NCI-H2081 (cell line): Measurements from ENCODE around the gene TUBB3.
"Not testable (repeated sequence)": the region's sequence is repeated elsewhere in the genome, so short reads cannot be mapped to it uniquely, and the experiment has no call there.

ENCODE experiments used
- DNase-seq, 2 experiments: peaks; one replicate each; lab custom pipeline; 2025; lab: John Stamatoyannopoulos, UW

The TUBB3 gene

DNA sequence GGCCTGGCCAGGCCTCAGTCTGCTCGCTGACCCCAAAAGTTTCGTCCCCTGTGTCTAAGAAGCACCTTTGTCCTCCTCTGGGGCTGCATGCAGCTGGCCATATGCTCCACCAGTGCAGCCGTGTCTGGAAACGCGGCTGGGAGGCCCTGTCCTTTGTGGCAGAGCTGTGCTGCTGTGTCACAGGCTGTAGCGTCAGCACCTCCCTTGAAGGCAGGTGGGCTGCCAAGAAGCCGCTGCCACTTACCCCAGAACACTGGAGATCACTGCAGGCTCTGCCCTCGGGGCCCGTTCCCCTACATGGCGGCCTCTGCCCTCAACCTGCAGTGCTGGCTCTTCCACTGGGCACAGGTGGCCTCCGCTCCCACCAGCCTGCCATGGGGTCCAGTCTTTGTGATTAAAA is 20.2 kb upstream of the TUBB3 start:
- peak in 1 of 2 experiments; percentile 27 for DNase-seq

DNA sequence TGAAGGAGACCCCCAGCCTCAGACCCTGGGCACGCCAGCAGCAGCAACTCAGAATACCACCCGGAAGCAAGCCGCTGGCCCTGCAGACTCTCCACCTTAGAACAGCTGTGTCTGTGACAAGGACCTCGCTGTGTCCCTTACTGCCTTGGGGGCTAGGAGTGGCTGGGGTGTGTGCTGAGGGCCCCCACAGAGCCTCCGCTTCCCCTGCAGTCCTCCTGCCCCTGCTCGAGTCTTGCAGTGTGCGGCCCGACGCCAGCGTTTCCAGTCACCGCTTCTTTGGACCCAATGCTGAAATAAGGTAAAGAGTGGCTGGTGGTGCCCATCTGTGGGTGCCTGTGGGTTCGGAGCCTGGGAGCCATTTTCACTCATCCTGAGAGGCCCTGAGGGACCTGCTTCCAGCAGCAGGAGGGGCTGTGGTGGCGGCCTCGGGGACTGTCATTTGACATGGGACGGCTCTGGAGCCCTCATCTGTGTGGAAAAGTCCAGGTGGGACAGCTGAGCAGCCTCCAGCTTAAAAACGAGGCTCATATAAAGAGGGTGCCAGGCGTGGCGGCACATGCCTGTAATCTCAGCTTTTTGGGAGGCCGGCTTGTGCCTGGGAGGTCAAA is 19.1 kb upstream of the TUBB3 start:
- DNase-seq = no peak

DNA sequence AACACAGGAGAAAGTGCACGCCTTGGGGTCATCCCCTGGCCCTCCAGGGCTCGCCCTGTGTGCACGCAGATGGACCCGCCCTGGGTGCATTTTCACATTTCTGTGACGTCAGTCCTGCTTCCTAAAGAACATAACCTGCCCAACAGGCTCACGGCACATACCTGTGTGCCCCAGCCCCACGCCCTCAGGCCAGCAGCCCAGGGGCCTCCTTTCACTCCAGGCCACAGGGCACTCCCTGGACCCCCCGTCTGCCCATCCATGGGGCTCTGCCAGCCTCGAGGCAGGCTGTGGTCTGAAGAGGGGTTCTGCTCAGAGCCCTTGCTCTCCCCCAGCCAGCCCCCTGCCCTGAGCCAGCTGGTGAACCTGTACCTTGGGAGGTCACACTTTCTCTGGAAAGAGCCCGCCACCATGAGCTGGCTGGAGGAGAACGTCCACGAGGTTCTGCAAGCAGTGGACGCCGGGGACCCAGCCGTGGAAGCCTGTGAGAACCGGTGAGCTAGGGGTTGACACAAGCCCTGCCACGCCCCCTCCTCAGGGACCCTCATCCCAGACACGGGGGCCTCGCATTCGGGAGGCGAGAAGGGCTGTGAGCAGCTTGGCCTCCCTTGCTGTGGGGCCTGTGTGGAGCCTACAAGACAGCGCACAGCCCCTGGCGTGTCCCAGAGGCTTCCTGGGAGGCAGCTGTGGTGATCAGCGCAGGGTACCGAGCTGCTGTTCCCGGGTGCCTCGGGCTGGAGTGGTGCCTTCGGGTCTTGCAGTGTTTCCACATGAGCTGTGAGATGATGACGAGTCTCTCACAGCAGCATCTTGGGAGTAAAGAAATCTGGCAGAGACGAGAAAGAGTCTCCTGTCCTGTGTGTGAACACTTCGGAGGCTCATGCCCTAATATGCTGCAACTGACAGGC is 18.3 kb upstream of the TUBB3 start:
- DNase-seq = no peak

DNA sequence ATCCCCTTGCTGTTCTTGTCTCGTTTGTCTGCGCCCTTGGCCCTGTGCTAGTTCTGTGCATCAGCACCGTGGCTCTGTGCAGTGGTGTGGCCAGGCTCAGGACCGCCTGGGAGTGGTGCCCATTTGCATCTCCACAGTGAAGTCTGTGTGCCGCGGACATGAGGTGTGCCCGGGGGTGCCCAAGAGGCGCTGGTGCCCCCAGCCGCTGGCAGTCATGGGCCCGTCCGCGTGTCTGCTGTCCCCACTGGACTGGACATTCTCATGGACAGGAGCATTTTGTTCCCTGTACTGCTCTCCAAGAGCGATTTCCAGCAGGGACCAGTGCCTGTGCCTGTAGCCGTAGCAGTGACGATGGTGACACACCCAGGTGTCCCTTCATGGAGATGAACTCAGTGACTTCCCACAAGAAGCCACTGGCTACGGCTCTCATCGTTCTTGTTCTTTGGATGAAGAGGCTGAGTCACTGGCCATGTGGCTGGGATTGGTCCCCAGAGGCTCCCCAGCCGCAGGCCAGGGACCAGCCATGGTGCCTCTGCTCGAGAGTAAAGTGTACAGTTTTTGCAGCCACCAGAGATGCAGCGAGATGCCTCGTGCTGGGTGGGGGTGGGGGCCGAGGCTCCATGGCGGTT is 17.5 kb upstream of the TUBB3 start:
- no peak for DNase-seq

DNA sequence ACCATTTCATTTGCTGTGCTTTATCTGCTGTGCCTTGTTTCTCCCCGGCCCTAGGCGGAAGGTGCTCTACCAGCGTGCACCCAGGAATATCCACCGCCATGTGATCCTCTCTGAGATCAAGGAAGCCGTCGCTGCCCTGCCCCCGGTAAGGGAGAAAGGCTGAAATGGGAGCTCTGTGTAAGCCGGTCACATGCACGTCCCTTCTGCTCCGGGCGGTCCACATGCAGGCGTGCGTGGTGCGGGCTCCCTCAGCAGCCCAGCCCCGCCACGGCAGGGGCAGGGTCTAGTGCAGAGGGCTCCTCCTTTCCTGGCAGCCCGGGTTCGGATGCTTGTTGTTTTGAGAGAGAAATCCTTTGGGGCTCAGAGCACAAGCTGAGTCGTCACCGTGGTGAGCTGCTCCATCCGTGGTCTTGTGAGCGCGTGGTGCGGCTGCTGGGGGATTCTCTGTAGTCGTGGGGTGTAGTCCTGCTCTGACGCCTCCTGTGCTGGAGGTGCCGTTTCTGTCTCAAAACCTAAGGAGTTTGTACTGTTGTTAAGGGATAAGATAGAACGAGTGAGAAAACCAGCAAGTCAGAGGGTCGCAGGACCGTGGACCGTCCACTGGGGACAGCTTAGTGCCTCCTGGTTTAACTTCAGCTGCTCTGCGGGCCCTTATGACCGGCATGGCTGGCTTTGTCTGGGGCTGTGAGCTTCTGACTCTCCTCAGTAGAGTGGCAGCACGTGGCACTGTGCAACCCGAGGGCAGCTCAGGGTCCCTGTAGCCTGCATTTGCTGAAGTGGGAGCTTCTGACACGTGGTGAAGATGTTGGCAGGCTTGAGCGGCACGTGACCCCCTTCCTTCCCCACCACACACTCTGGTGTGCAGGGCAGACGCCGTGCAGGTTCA is 16.8 kb upstream of the TUBB3 start:
- no peak for DNase-seq

DNA sequence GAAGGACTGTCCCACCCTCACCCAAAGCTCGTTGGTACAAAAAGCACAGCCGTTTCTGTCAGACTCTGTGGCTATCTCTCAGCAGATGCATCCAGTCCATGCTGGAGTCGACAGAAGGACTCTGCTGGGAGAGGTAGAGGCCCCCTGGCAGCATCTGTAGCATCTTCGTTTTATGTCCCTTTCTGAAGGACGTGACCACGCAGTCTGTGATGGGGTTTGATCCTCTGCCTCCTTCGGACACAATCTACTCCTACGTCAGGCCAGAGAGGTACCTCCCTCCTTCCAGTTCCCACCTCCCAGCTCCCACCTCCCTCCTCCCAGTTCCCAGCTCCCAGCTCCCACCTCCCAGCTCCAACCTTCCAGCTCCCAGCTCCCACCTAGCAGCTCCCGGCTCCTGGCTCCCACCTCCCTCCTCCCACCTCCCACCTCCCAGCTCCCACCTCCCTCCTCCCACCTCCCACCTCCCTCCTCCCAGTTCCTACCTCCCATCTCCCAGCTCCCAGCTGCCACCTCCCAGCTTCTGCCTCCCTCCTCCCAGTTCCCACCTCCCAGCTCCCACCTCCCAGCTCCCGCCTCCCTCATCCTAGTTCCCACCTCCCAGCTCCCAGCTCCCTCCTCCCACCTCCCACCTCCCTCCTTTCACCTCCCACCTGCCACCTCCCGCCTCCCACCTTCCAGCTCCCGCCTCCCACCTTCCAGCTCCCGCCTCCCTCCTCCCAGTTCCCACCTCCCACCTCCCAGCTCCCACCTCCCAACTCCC is 15.9 kb upstream of the TUBB3 start:
- DNase-seq = no peak

DNA sequence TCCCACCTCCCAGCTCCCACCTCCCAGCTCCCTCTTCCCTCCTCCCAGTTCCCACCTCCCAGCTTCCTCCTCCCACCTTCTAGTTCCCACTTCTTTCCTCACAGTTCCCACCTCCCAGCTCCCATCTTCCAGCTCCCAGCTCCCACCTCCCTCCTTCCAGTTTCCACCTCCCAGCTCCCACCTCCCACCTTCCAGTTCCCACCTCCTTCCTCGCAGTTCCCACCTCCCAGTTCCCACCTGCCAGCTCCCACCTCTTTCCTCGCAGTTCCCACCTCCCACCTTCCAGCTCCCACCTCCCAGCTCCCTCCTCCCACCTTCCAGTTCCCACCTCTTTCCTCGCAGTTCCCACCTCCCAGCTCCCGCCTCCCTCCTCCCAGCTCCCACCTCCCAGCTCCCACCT is 14.9 kb upstream of the TUBB3 start:
- no peak for DNase-seq

DNA sequence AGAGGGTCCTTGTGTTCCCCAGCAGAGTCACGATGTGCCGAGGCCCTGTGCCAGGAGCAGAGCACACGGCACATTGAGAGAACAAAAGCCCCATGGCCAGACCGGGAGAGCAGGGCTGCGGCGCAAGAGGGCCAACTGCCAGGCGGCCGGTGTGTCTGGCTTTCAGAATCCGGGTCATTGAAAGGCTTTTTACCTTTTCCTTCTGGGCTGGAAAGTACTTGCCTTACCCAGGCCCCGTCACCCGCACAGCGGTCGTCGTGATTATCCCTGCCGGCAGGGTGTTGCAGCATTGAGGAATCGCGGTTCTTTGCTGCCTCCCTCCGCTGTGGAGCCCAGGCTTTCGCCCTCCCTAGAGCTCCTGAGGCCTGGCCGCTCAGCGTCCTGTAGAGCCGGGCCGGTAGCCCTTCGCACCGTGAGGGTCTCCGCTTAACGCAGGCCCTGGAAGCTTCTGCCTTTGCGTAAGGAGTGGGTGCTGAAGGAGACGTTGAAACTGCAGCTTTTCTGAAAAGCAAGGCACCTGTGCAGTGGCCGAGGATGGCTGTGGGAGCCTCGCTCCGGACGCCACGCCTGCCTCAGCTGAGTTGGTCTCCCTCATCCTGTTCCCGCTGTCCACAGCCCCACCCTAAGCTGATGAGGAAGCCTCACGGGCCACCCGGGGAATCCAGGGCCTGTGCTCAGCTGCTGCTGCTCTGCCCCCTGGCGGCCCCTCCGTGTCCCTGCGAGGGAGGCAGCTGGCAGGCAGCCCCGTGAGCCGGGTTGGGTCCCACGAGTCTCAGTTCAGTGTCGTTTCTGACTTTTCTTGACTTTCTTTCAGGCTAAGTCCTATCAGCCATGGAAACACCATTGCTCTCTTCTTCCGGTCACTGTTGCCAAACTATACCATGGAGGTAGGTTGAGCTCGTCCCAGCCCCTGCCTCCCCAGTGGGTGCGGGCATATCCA is 13.1 kb upstream of the TUBB3 start:
- DNase-seq = peak; percentile 14 to 39

DNA sequence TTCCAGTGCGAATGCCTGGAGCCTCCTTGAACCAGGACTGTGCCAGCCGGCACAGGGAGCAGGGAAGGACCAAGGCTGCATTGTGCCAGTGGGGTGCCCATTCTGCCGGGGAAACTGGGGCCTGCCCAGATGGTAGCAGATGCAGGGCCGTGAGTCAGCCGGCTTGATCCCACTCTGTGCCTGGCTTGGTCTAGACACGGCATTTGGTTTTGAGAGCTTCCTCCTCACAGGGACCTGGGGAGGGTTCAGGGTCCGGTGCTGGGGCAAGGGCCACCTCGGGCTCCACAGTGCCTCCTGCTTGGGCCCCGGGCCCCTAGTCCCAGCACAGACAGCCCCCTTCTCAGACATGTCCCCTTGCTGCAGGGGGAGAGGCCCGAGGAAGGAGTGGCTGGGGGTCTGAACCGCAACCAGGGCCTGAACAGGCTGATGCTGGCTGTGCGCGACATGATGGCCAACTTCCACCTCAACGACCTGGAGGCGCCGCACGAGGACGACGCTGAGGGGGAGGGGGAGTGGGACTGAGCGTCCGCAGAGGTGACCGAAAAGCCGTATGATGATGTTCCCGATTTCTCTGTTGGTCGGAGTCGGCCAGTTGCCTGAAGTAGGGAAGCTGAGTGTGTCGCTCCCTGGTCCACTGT is 12.3 kb upstream of the TUBB3 start:
- DNase-seq = no peak

DNA sequence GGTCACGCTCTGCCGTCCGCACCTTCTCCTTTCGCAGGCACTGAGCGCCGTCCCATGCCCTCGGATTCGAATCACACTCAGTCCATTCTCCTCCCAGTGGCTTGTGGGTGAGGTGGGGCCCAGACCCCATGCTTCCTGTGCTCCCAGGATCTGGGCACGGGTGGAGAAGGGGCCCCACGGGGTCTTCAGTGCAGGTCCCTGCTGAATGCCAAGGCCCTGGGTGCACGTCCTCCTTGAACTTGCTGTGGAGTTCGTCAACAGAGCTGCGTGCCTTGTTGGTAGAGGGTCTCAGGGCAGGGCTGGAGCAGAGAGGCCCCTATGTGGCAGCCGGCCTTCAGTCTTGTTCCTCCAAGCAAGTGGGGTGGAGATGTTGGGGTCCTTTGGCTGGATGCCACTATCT is 11.8 kb upstream of the TUBB3 start:
- no peak for DNase-seq

DNA sequence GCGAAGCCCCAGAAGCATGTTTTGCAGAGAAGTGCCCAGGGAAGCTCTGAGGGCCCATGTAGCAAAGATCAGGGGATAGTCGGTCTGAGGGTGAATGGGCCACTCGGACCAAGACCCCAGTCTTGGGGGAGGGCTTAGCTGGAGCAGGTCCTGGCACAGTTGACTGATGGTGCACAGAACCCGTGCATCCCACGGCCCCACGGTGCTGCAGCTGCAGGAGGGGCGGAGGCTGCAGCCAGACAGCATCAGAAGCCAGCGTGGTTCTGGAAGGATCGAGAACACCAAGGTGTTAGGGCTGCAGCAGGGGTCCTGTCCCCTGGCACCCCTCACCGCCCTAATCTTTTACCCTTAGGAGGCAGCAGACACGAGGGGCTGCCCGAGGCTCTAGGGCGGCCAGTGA is 11.0 kb upstream of the TUBB3 start:
- DNase-seq = no peak

DNA sequence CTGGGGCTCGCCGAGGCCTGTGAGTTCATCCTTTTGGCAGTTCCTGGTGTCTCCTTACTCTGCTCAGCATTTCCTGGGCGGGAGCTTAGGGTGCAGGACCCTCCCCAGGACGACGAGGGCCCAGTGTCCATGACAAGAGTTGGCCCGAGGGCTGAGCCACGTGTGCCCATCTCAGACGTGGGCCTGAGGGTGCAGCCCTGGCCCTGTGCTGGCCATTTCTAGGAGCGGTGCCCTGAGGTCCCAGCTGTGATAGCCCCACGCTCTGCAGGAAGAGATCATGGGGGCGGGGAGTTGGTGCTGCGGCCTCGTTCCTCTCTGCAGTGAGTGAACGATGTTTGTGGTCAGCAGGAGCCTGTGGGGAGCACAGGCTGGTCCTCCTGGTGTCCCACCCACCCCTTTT is 10.5 kb upstream of the TUBB3 start:
- DNase-seq = no peak

DNA sequence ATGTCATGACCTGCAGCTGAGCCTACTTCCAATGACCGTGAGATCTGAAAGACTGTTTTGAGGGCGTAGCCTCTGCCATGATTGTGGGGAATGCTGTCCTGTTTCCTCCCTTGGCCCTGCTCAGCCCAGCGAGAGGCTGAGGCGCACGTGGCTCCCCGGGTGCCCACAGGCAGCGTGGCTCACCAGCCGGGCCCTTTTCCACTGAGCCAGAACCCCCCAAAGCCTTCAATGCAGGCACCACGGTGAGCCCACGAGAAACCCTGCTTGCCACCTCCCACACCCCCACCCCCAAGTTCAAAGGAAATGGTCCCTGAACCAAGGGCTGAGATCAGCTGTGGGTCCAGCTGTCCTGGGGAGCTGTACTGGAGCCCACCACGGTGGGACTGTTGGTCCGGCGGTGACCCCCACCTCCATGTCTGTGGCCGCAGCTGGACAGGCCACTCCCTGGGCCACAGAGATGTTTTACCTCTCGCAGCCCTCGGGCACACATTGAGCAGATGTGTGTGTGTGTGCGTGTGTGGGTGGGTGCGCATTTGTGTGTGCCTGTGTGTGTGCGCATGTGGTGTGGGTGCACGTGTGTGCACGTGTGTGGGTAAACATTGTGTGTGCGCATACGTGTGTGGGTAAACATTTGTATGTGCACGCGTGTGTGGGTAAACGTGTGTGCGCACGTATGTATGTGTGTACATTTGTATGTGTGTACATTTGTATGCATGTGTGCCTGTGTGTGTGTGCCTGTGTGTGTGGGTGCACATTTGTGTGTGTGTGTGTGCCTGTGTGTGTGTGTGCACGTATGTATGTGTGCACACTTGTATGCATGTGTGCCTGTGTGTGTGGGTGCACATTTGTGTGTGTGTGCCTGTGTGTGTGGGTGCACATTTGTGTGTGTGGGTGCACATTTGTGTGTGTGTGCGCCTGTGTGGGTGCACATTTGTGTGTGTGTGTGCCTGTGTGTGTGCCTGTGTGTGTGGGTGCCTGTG is 9.4 kb upstream of the TUBB3 start:
- no peak for DNase-seq

DNA sequence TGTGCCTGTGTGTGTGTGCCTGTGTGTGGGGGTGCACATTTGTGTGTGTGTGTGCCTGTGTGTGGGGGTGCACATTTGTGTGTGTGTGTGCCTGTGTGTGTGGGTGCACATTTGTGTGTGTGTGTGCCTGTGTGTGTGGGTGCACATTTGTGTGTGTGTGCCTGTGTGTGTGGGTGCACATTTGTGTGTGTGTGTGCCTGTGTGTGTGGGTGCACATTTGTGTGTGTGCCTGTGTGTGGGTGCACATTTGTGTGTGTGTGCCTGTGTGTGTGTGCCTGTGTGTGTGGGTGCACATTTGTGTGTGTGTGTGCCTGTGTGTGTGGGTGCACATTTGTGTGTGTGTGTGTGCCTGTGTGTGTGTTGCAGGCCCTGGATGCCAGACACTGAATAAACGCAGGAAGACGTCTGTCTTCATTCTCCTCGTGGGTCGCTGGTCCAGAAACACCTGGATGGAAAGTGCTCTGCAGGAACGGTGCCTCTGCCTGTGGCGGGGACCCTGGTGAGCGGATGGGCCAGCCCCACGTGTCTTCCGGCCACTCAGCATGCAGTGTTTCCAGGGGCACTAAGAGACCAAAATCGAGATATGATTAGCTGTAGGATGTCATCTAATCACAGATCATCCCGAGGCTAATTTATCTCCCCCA is 8.4 kb upstream of the TUBB3 start:
- not testable (repeated sequence) for DNase-seq

DNA sequence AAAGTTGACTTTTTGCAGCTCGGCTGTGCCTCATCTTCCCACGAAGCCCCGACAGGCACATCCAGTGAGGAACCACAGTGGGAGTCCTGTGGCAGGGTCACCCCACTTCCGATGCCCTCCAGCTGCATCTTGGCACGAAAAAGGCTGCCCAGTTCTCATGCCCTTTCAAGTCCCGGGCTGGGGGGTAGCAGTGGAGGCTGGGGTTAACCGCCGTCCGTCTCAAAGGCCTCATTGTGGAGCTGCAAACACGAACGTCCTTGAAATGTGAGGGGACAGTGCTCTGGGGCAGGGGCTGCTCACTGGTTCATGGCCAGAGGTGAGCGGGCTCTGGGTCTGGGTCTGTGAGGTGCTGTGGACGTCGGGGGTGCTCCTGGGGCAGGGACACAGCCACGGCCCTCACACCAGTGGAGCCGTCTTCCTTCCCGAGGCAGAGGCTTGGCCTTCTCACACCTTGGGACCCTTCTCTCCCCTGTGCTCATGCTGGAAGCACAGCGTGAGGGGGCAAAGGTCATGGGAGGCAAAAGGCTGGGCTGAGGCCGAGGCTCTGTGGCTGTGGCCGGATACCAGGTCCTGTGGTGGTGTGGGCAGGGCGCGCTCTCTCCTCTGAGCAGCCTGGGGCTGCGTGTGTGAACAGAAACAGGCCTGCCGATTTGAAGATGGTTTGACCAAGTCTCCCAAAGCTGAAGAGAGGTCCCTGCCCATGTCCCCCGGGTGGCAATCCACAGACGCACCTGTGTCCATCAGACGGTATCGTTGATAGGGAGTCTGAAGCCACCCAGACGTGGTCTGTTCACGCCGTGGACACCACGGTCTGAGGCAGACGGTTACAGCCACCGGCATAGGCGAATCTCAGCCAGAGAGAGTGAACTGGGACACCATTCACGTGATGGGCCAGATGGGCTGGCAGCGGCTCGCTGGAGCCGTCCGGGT is 7.6 kb upstream of the TUBB3 start:
- DNase-seq = no peak

DNA sequence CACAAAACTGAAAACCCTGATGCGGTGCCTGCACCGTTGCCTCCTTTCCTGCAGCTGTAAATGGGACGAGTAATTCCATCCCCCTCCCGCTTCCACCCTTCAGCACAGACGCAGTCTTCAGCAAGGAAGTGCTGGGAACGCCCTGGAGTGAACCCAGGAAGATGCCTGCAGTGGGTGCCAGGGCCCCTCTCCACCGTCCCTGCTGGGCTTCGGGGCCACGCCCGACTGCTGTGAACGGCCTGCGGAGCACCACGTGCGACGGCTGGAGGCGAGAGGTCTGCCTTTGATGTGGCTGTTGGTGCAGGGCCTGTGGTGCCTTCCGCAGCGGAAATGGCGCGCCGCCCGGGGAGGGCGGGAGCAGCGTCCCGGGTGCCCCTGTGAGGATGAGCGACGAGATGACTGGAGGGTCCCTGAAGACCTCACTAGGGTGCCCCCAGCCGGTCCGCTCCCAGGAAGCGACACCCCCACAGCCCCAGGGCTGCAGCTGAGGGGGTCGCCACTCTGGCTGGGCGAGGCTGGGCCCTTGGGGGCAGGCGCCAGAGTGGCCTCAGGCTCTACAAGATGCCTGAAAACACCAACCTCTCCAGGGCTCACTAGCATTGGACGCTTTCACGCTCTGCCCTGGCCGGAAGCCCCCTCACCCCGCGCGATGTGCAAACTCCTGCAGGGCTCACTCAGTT is 5.2 kb upstream of the TUBB3 start:
- peak; percentile 82 to 92 for DNase-seq
